ENCODE data around the gene RBM38. TPM values are rescaled to one million over a fixed set of nuclear protein-coding genes. Genes with fewer than 3 reads are reported as not detected.

The RBM38 gene
- total and polyA plus RNA-seq, 9 of the 15 experiments (the other 6 are each of a cell fraction or from before 2014, with no cell fraction given), result 0.28 to 82.4 (median 33.2) TPM

GRCh38 chr20:57351042-57351783 lies 40.0 kb upstream of the RBM38 start, which contains the start of gene RAE1 (continued):
- 0 out of 2 replicates have a peak, but pooled peaks have one; percentile 24 for TF ChIP-seq E2F1 (CRISPR knock-in tag; IDR thresholded peaks at IDR 0.05)
- TF ChIP-seq ZNF586 (CRISPR knock-in tag; conservative IDR thresholded peaks at IDR 0.05), result no peak
- TF ChIP-seq REST (IDR thresholded peaks at IDR 0.05; ENCODE audit: borderline replicate concordance), result no peak
- 0 out of 2 replicates have a peak, but pooled peaks have one; percentile 18 for TF ChIP-seq REST (CRISPR knock-in tag; IDR thresholded peaks at IDR 0.05; ENCODE audit: low read depth)
- TF ChIP-seq PTBP1 (IDR thresholded peaks at IDR 0.05; ENCODE audit: low read depth, low read length), result no peak
- TF ChIP-seq NKRF (IDR thresholded peaks at IDR 0.05; ENCODE audit: borderline replicate concordance), result peak; percentile 88
- TF ChIP-seq CREB1 (IDR thresholded peaks at IDR 0.05), result peak; percentile 74
- TF ChIP-seq CREB1 (CRISPR knock-in tag; IDR thresholded peaks at IDR 0.05), result peak; percentile 34; the same call in 1 of the 2 replicates
- peak; percentile 81 for TF ChIP-seq MYC (IDR thresholded peaks at IDR 0.05; ENCODE audit: low read depth, low read length)
- no peak for TF ChIP-seq MYC (CRISPR knock-in tag; IDR thresholded peaks at IDR 0.05; ENCODE audit: borderline replicate concordance, low read depth)
- peak in 2 of 3 experiments; percentile 33 to 80; a peak in 3 of 6 replicates for TF ChIP-seq ZBTB11 (CRISPR knock-in tag; IDR thresholded peaks at IDR 0.05)
